HG03097 (cell line): ENCODE measurements around the gene TGFB2.

Source experiments
- ATAC-seq: cut with Tn5 transposase; IDR thresholded peaks from one replicate; pipeline ENCODE4 v1.9.1; 2021; ENCODE audit not compliant: unreplicated experiment, low FRiP score

Gene TGFB2

DNA sequence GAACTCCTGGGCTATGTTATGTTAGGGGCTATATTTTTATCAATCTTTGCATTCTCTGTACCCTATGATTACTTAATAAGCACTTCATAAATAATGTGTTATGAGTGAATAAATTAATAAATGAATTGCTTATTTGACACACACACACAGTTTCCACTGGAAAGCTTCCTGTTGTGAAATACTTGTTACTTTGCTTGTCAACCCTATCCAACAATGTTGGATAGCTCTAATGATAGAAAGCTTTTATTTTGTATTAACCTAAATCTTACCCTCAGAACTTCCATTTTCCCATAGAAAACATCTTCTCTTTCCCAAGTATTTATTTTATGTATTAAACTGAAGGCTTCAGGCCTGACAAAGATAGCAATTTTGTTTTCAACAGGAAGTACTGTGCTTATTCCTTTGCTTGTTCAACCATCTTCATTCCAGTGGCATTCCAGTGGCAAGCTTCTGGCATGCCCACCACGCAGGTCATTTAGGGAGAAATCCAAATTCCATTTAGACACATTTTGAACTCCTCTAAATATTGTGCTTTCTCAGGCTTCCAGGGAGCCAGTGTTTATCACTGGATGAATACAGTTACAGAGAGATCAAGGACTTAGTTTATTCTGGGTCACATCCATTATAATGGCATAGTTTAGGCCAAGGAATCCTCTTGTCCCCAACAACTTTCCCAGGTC is 134.4 kb downstream of the TGFB2 start:
- no peak for ATAC-seq

DNA sequence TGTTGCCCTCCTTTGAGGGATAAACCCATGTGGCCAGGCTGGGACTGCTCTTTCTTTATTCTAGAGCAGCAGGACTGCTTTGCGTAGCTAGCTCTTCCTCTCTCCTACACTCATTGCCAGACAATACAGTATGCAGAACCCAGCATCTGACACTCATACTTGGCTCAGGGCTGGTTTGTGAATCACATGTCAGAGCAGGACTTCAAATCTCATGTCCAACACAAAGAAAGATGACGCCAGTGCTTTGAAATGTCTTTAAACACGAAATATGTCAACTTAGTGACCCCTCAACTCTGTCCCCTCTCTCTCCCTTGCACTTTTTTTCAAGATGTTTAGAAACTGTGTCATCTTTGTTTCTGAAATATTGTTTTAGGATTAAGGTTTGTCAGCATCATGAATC is 135.0 kb downstream of the TGFB2 start:
- ATAC-seq = no peak

DNA sequence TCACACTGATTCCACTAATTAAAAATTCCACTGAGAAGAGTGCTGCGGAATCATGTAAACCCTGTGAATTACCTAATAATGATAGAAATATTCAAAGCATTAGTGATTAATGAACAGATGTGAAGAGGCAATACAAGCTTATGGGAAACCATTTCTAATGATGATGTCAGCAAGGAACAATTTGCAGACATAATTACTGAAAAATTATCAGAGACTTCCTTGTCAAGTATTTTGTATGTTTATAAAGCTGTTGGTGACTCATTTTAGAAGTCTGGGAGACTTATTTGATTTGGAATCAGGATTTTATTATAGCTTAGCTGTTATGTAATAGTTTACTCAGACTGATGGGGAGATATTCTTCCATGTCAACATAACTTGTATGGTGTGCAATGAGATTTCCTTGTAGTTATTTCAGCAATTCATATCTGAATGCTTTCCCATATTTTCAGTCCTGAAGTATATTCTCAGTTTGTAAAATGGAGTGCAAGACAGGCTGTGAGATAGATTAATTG is 135.5 kb downstream of the TGFB2 start:
- no peak for ATAC-seq

DNA sequence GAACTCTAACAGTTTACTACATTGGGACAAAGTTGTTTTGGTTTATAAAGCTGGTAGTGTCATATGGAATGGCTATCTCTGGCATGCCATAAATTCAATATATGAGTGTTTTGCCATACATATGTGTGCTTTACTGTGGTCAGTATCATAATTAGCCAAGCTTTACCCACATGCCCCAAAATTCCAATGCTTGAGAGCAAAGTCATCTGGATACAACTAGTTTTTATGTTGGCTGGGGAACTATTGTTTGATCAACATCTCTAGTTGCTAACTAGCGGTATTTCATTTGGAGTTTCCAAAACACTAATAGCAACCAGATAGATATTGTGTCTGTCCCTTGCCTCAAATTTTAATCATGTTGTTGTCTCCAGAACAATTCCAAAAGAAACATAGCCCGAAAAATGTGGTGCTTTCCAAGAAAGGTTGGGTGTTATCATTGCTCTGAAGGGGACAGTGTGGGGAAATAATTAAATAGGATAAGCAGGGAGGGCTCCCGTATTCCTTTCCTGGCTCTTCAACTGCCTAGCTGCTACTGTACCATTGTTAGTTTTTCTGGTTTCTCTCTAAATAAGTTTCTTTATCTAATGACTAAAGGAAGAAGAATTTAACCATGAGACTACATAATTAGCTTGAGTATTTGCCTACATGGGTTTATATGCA is 136.1 kb downstream of the TGFB2 start:
- no peak for ATAC-seq

DNA sequence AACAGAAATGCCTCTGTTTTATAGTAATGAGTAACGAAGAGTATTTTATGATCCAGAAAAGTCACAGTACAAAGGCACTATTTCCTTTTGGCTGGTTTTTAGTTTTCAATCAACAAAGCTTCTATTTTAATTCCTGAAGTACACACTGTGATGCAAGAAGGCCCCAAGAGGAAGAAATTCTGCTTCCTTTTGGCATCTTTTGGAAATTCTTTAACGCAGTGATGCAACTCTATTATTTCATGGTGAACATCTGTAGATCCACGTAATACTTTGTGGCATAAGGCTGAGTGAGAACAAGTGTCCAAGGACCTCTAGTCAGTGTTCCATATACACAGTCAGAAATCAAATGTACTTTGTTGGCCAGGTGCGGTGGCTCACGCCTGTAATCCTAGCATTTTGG is 137.5 kb downstream of the TGFB2 start:
- ATAC-seq = no peak

DNA sequence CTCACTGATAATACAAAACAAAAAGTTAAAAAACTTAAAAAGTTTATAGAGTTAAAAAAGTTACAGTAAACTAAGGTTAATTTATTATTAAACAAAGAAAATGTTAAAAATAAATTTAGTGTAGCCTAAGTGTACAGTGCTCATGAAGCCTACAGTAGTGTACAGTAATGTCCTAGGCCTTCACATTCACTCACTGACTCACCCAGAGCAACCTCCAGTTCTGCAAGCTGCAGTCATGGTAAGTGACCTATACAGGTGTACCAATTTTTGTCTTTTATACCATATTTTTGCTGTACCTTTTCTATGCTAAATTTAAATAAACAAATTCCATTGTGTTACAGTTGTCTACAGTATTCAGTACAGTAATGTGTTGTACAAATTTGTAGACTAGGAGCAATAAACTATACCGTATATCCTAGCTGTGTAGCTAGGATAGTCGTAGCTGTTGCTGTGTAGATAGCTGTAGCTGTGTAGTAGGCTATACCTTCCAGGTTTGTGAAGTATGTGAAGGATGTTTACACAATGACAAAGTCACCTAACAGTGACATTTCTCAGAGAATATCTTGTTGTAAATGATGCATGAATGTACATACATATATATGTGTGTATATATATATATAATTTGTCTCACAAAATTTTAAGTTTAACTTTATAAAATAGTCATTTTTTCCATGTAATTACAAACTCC is 140.2 kb downstream of the TGFB2 start:
- no peak for ATAC-seq

DNA sequence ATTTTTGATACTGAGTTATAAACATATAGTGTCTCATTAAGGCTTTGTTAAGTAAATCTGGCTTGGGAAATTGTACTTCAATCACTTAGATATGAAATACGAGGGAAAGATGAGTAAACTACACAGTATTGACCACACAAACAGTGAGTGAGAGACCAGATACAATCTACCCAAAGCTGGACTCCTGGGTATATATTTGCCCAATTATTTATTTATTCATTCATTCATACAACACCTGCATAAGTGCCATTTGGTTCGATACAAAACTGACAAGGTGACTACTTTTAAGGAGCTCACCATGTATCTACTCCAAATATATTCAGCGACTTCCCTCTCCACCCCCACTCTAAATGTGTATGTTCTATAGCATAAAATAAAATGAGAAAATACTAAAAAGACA is 143.4 kb downstream of the TGFB2 start:
- no peak for ATAC-seq

DNA sequence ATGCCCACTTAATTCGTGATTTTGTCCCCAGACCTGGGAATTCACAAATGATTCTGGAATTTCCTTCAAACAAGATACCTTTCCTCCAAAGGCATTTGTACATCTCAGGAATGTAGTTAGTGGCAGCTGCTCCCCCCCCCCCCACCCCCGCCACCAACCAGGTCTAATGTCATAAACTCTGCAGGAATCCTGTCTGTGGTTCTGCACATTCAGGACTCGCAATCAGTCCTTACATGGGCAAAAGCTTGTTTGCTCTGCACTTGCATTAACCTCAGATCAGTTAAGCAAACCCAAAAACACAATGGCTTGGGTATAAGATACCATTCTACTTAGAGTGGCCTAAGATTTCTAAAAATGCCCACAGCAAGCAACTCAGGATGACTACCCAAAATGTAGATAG is 143.8 kb downstream of the TGFB2 start:
- ATAC-seq = no peak

DNA sequence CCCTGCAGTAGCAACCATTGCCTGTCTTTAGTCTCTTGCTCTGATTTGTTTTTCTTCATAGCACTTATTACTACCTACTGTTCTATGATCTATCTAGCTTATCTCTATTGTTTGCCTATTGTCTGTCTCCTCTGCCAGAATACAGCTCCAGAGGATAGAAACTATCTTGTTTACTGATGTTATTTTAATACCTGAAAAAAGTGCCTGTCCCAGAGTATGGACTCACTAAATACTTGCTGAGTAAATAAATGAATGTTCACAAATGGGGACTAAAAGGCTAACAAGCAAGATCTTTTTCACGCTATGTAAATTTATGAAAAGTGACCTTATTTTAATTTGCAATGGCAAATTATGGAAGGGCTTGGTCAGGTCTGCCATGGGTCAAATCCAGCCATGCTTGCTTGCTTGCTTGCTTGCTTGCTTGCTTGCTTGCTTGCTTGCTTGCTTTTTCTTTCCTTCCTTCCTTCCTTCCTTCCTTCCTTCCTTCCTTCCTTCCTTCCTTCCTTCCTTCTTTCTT is 145.3 kb downstream of the TGFB2 start:
- ATAC-seq = no peak

DNA sequence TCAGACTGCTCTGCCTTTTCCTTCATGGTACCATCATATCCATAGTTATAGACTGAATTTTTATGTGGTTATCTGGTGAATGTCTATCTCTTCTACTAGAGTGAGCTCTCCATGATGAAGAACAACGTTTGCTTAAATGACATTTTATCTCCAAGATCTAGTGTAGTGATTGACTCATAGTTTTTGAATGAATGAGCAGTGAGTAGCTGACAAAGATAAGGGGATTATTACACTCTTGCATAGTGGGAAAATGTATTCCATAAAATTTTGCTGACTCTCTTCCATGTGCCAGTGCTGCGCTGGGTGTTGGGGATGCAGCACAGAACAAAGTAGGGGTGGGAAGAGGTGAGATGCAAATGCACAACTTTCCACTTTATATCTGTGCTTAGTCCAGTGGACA is 147.7 kb downstream of the TGFB2 start:
- no peak for ATAC-seq

DNA sequence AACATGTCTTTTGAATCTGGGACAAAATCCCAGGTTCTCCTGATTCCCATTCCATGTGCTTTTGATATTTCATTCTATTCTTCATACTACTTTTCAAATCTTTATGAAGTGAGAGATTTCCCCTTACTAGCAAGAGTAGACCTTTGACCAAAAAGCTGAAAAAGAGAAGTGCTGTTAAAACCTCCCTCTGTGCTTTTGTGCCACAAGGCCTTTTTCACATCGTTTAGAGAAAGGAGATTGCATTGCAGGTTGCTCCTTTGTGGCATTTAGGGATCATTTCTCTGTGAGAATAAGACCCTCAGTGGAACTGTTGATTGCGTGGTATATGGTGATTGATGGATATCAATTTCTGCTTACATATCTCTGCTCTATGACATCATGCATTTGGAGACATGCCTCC is 148.8 kb downstream of the TGFB2 start:
- no peak for ATAC-seq
